ENCODE results near the gene DMRT3.

DMRT3 gene

GRCh38 chr9:976258-976942, at the start of gene DMRT3:
TSS of gene DMRT3 (plus strand) at chr9:976655. CDS start at chr9:977002, 347 bp downstream.
- no peak for TF ChIP-seq CTCF (IDR thresholded peaks at IDR 0.05; ENCODE audit: low read depth, low read length, missing control alignments)
- no peak for DNase-seq (ENCODE audit: low read depth)
- no peak within 1 kb of the TSS for H3K4me3 ChIP-seq (ENCODE audit: low read depth, low read length)

GRCh38 chr9:926976-927375, 49.5 kb upstream of the DMRT3 start:
- no peak overlapping the region for H3K4me3 ChIP-seq (ENCODE audit: low read depth, low read length)
- DNase-seq (ENCODE audit: low read depth) = no peak
- no peak for TF ChIP-seq CTCF (IDR thresholded peaks at IDR 0.05; ENCODE audit: low read depth, low read length, missing control alignments)

- TF ChIP-seq CTCF (IDR thresholded peaks at IDR 0.05; ENCODE audit: low read depth, low read length, missing control alignments) = peak; percentile 74
- DNase-seq (ENCODE audit: low read depth) = peak; percentile 7
Measured at GRCh38 chr9:928363-929042, 48.0 kb upstream of the DMRT3 start.

GRCh38 chr9:929719-930118, 46.7 kb upstream of the DMRT3 start:
- no peak for TF ChIP-seq CTCF (IDR thresholded peaks at IDR 0.05; ENCODE audit: low read depth, low read length, missing control alignments)
- no peak overlapping the region for H3K4me3 ChIP-seq (ENCODE audit: low read depth, low read length)
- no peak for DNase-seq (ENCODE audit: low read depth)

More at GRCh38 chr9:928363-929042, 48.0 kb upstream of the DMRT3 start:
- no peak overlapping the region for H3K4me3 ChIP-seq (ENCODE audit: low read depth, low read length)

- DNase-seq (ENCODE audit: low read depth) = no peak
Measured at GRCh38 chr9:933356-933755, 43.1 kb upstream of the DMRT3 start.

GRCh38 chr9:935348-935965, 41.0 kb upstream of the DMRT3 start:
- no peak overlapping the region for H3K4me3 ChIP-seq (ENCODE audit: low read depth, low read length)
- no peak for TF ChIP-seq CTCF (IDR thresholded peaks at IDR 0.05; ENCODE audit: low read depth, low read length, missing control alignments)
- DNase-seq (ENCODE audit: low read depth) = no peak

More at GRCh38 chr9:933356-933755, 43.1 kb upstream of the DMRT3 start:
- H3K4me3 ChIP-seq (ENCODE audit: low read depth, low read length) = no peak overlapping the region
- no peak for TF ChIP-seq CTCF (IDR thresholded peaks at IDR 0.05; ENCODE audit: low read depth, low read length, missing control alignments)
